IMR-90 (cell line): ENCODE data around the gene AHSA1. TPM values are rescaled to one million over a fixed set of nuclear protein-coding genes. Genes with fewer than 3 reads are reported as not detected.

Experiments used
- ATAC-seq: fragments of 200-7000 bp; cut with Tn5 transposase; 2 replicates; pipeline ENCODE4 v1.9.1; 2020; ENCODE audit warnings: low read depth, mild to moderate bottlenecking, moderate library complexity
- BruUV-seq: library from RNA; stranded (reverse); fragments of 400-500 nt; replicated peaks from 2 replicates; lab custom pipeline; 2021; lab: Mats Ljungman, UMichigan
- CTCF ChIA-PET: fragments of 300-600 bp; formaldehyde crosslinking; extraction: SDS; loops from one replicate; lab custom pipeline; 2021; ENCODE audit warnings: antibody characterized with exemption; lab: Yijun Ruan, JAX
- POLR2A ChIA-PET: fragments of 300-600 bp; sonication (Branson Sonifier 250); formaldehyde crosslinking; loops from one replicate; lab custom pipeline; 2022; ENCODE audit warnings: antibody characterized with exemption; ENCODE audit not compliant: unreplicated experiment; lab: Charles Lee
- DNase-seq: peaks from one replicate; pipeline ENCODE4 v3.0.0; 2013
- H2AFZ ChIP-seq: replicated peaks from 2 replicates; pipeline ENCODE3; 2013; ENCODE audit warnings: low read length, mild to moderate bottlenecking; ENCODE audit not compliant: poor library complexity
- H2AK5ac ChIP-seq: 2 replicates; pipeline ENCODE4 v1.6.1; 2013; ENCODE audit warnings: low read depth, low read length, inconsistent platforms
- H2AK9ac ChIP-seq: replicated peaks from 2 replicates; pipeline ENCODE3; 2013; ENCODE audit warnings: mild to moderate bottlenecking, low read depth, low read length, moderate library complexity; ENCODE audit not compliant: poor library complexity
- H2BK120ac ChIP-seq: 2 replicates; pipeline ENCODE4 v1.6.1; 2013; ENCODE audit warnings: low read depth, low read length, inconsistent platforms
- H2BK15ac ChIP-seq: 3 replicates; pipeline ENCODE4 v1.6.1; 2013; ENCODE audit warnings: low read depth, low read length, inconsistent platforms
- H2BK20ac ChIP-seq: 2 replicates; pipeline ENCODE4 v1.6.1; 2013; ENCODE audit warnings: low read depth, mild to moderate bottlenecking, inconsistent platforms, low read length, moderate library complexity
- H2BK5ac ChIP-seq: 2 replicates; pipeline ENCODE4 v1.6.1; 2013; ENCODE audit warnings: mild to moderate bottlenecking, low read depth, low read length, inconsistent platforms; ENCODE audit not compliant: poor library complexity, severe bottlenecking
- H3K14ac ChIP-seq: replicated peaks from 2 replicates; pipeline ENCODE4 v1.6.1; 2013; ENCODE audit warnings: low read depth, low read length, inconsistent platforms
- H3K18ac ChIP-seq: 2 replicates; pipeline ENCODE4 v1.6.1; 2013; ENCODE audit warnings: low read depth, low read length, control low read depth
- H3K23ac ChIP-seq: 2 replicates; pipeline ENCODE4 v1.6.1; 2013; ENCODE audit warnings: low read depth, low read length, inconsistent platforms
- H3K27ac ChIP-seq: 2 replicates; pipeline ENCODE4 v1.5.1; 2013; ENCODE audit warnings: mild to moderate bottlenecking, control low read depth, low read length; ENCODE audit not compliant: insufficient read depth
- H3K27me3 ChIP-seq: 2 replicates; pipeline ENCODE4 v1.6.1; 2013; ENCODE audit warnings: low read length; ENCODE audit not compliant: control insufficient read depth, insufficient read depth
- H3K36me3 ChIP-seq: 2 replicates; pipeline ENCODE4 v1.6.1; 2013; ENCODE audit warnings: low read length, mixed read lengths; ENCODE audit not compliant: control insufficient read depth, insufficient read depth
- H3K4ac ChIP-seq: 2 replicates; pipeline ENCODE4 v1.6.1; 2013; ENCODE audit warnings: low read depth, low read length, inconsistent platforms
- H3K4me1 ChIP-seq: 2 replicates; pipeline ENCODE4 v1.6.1; 2013; ENCODE audit warnings: low read length, mixed read lengths; ENCODE audit not compliant: control insufficient read depth, insufficient read depth
- H3K4me2 ChIP-seq: 2 replicates; pipeline ENCODE4 v1.6.1; 2013; ENCODE audit warnings: low read depth, mild to moderate bottlenecking, control low read depth, low read length, moderate library complexity
- H3K4me3 ChIP-seq: 2 replicates; pipeline ENCODE4 v1.5.1; 2013; ENCODE audit warnings: low read depth, mild to moderate bottlenecking, control low read depth, low read length, moderate library complexity; ENCODE audit not compliant: insufficient read depth
- H3K56ac ChIP-seq: 2 replicates; pipeline ENCODE4 v1.6.1; 2013; ENCODE audit warnings: low read length, inconsistent platforms; ENCODE audit not compliant: insufficient read depth; ENCODE audit errors: extremely low read depth
- H3K79me1 ChIP-seq, 2 experiments: 2 replicates each; pipeline ENCODE4 v1.6.1; 2013; ENCODE audit warnings: low read length in 2 of 2, inconsistent platforms in 1 of 2, low read depth in 1 of 2
- H3K9ac ChIP-seq: 2 replicates; pipeline ENCODE4 v1.6.1; 2013; ENCODE audit warnings: low read depth, low read length, control low read depth
- H3K9me1 ChIP-seq: 2 replicates; pipeline ENCODE4 v1.6.1; 2013; ENCODE audit warnings: low read length, inconsistent platforms; ENCODE audit not compliant: insufficient read depth
- H3K9me3 ChIP-seq: 2 replicates; pipeline ENCODE4 v1.6.1; 2013; ENCODE audit warnings: low read length; ENCODE audit not compliant: control insufficient read depth, insufficient read depth
- H4K20me1 ChIP-seq: 2 replicates; pipeline ENCODE4 v1.6.1; 2013; ENCODE audit warnings: low read length, inconsistent platforms; ENCODE audit not compliant: insufficient read depth
- H4K5ac ChIP-seq: 2 replicates; pipeline ENCODE4 v1.6.1; 2013; ENCODE audit warnings: mild to moderate bottlenecking, low read depth, low read length, control low read depth
- H4K8ac ChIP-seq, 2 experiments: 2 replicates each; pipeline ENCODE4 v1.6.1; 2013; ENCODE audit warnings: low read depth in 2 of 2, low read length in 2 of 2, control low read depth in 1 of 2, inconsistent platforms in 1 of 2
- H4K91ac ChIP-seq: 2 replicates; pipeline ENCODE4 v1.6.1; 2013; ENCODE audit warnings: low read depth, low read length, inconsistent platforms; ENCODE audit not compliant: insufficient read depth
- BHLHE40 ChIP-seq: fragments of 150-350 bp; IDR thresholded peaks from 2 replicates; pipeline ENCODE4 v1.6.1; 2016; ENCODE audit warnings: mild to moderate bottlenecking, low read depth, low read length
- CEBPB ChIP-seq: IDR thresholded peaks from 2 replicates; pipeline ENCODE4 v1.6.1; 2012; ENCODE audit warnings: low read depth, low read length, improper control_type of control experiment
- CHD1 ChIP-seq: IDR thresholded peaks from 2 replicates; pipeline ENCODE4 v1.6.1; 2012; ENCODE audit warnings: low read depth, low read length, improper control_type of control experiment
- CTCF ChIP-seq: conservative IDR thresholded peaks from 2 replicates; pipeline ENCODE4 v1.5.1; 2012; ENCODE audit warnings: mild to moderate bottlenecking, low read depth, low read length, improper control_type of control experiment
- FOS ChIP-seq: fragments of 150-350 bp; IDR thresholded peaks from 2 replicates; pipeline ENCODE4 v1.6.1; 2016; ENCODE audit warnings: low read depth, low read length
- MAFK ChIP-seq: IDR thresholded peaks from 2 replicates; pipeline ENCODE4 v1.6.1; 2012; ENCODE audit warnings: low read depth, low read length, improper control_type of control experiment
- MXI1 ChIP-seq: IDR thresholded peaks from 2 replicates; pipeline ENCODE4 v1.6.1; 2012; ENCODE audit warnings: low read depth, mild to moderate bottlenecking, low read length, moderate library complexity, borderline replicate concordance
- POLR2A ChIP-seq: IDR thresholded peaks from 2 replicates; pipeline ENCODE4 v1.6.1; 2012; ENCODE audit warnings: mild to moderate bottlenecking, low read depth, low read length
- RCOR1 ChIP-seq: IDR thresholded peaks from 2 replicates; pipeline ENCODE4 v1.6.1; 2012; ENCODE audit warnings: mild to moderate bottlenecking, low read length, improper control_type of control experiment; ENCODE audit not compliant: insufficient replicate concordance
- RFX5 ChIP-seq: IDR thresholded peaks from 2 replicates; pipeline ENCODE4 v1.8.0; 2012; ENCODE audit warnings: low read depth, mild to moderate bottlenecking, low read length, moderate library complexity
- SMC3 ChIP-seq: fragments of 150-350 bp; IDR thresholded peaks from 2 replicates; pipeline ENCODE4 v1.6.1; 2016; ENCODE audit warnings: low read depth, mild to moderate bottlenecking, antibody characterized with exemption, low read length, moderate library complexity
- dilution Hi-C: fragments of 300-500 bp; cut with HindIII; formaldehyde crosslinking; loops from one replicate; pipeline ENCODE4 v1.14.3; 2018; ENCODE audit warnings: low sequenced_read_pairs; ENCODE audit not compliant: unreplicated experiment
- in situ Hi-C: fragments of 300-500 bp; cut with MboI; formaldehyde crosslinking; loops from 3 replicates; pipeline ENCODE4 v1.14.3; 2019; ENCODE audit warnings: low sequenced_read_pairs, inconsistent platforms, mixed read lengths
- intact Hi-C: fragments of 100-400 bp; cut with micrococcal nuclease; formaldehyde crosslinking; loops from 2 replicates; pipeline ENCODE4 v1.10.0; 2022
- polyA plus RNA-seq, 3 experiments: library from polyadenylated mRNA; depleted of rRNA; stranded (reverse); fragments of >200 nt; gene quantifications; 2 replicates each; pipeline ENCODE4 v1.2.3, GENCODE V29; 2012; ENCODE audit warnings: low replicate concordance in 1 of 3
- total RNA-seq: library from RNA; depleted of rRNA; stranded (reverse); fragments of >200 nt; gene quantifications from 2 replicates; pipeline ENCODE4 v1.2.3, GENCODE V29; 2012
- TF ChIP-seq, protein P1 (sequence below): fragments of 150-350 bp; IDR thresholded peaks from 2 replicates; pipeline ENCODE4 v1.6.1; 2016; ENCODE audit warnings: low read depth, mild to moderate bottlenecking, low read length, moderate library complexity, borderline replicate concordance

The AHSA1 gene
- total and polyA plus RNA-seq, 2 of the 4 experiments (the other 2 are of a cell fraction), result 166 to 252 TPM

- H2AK5ac ChIP-seq, result no peak overlapping the region
- intact Hi-C loops, result loop anchor here (1.0 kb wide), 1 partner anchor 57 kb away; no protein-coding TSS in a partner anchor
- CTCF ChIA-PET, result no interaction called here
These were observed 58.2 kb downstream of the AHSA1 start for GRCh38 chr14:77516126-77516525.

More at GRCh38 chr14:77516126-77516525, 58.2 kb downstream of the AHSA1 start:
- Histone ChIP-seq H3K9me3 (no peaks in the 10 kb centered on the region), H3K27me3 (no peaks in the 10 kb centered on the region), H3K4me2 (no peak overlapping the region), H3K4ac (no peak overlapping the region), H3K27ac (no peak overlapping the region), H4K8ac (no peak overlapping the region), H3K56ac (no peak overlapping the region), H3K23ac (no peak overlapping the region), H4K91ac (no peak overlapping the region), H3K18ac (no peak overlapping the region), H3K79me1 (peaks cover under 1 to 5% of the 10 kb centered on the region in 2 experiments; a peak in 2 of 4 replicates), H4K5ac (no peak overlapping the region), H3K14ac (no peak overlapping the region), H2BK20ac (no peak overlapping the region), H3K4me1 (no peaks in the 10 kb centered on the region), H3K36me3 (peaks cover 31% of the 10 kb centered on the region), H2BK5ac (no peak overlapping the region), H3K9me1 (peaks cover 6% of the 10 kb centered on the region; the same call in 1 of the 2 replicates), H2AFZ (no peak overlapping the region), H2AK9ac (no peak overlapping the region), H3K9ac (no peak overlapping the region), H2BK120ac (no peak overlapping the region), H2BK15ac (no peak overlapping the region), H4K20me1 (no peaks in the 10 kb centered on the region), H3K4me3 (no peak overlapping the region)
- no TSS peak for BruUV-seq
- ATAC-seq, result no peak
- dilution Hi-C loops, result no loop called here
- POLR2A ChIA-PET, result no interaction called here
- peak; percentile 16 for DNase-seq
- TF ChIP-seq MAFK (no peak), CHD1 (no peak), SMC3 (no peak), BHLHE40 (no peak), RFX5 (no peak), CEBPB (no peak), CTCF (no peak), MXI1 (no peak), FOS (no peak), POLR2A (no peak), RCOR1 (no peak)
- TF ChIP-seq, protein P1, sequence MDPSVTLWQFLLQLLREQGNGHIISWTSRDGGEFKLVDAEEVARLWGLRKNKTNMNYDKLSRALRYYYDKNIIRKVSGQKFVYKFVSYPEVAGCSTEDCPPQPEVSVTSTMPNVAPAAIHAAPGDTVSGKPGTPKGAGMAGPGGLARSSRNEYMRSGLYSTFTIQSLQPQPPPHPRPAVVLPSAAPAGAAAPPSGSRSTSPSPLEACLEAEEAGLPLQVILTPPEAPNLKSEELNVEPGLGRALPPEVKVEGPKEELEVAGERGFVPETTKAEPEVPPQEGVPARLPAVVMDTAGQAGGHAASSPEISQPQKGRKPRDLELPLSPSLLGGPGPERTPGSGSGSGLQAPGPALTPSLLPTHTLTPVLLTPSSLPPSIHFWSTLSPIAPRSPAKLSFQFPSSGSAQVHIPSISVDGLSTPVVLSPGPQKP, result no peak
- in situ Hi-C loops, result no loop called here
